Mucosa of stomach (tissue), 1 donor: ENCODE data around the gene CEP95.
"Not testable (repeated sequence)": the region's sequence is repeated elsewhere in the genome, so short reads cannot be mapped to it uniquely, and the experiment has no call there.

Experiments used
- H3K27me3 ChIP-seq: one replicate; pipeline ENCODE4 v1.7.0; 2013; ENCODE audit warnings: mild to moderate bottlenecking, low read length; ENCODE audit not compliant: control insufficient read depth, insufficient read depth
- H3K36me3 ChIP-seq: one replicate; pipeline ENCODE4 v1.7.0; 2013; ENCODE audit warnings: low read length; ENCODE audit not compliant: control insufficient read depth, insufficient read depth
- H3K4me1 ChIP-seq: one replicate; pipeline ENCODE4 v1.7.0; 2013; ENCODE audit warnings: mild to moderate bottlenecking, low read length; ENCODE audit not compliant: control insufficient read depth, insufficient read depth
- H3K4me3 ChIP-seq: one replicate; pipeline ENCODE4 v1.7.0; 2013; ENCODE audit warnings: low read length
- H3K9ac ChIP-seq: one replicate; pipeline ENCODE4 v1.7.0; 2013; ENCODE audit warnings: mild to moderate bottlenecking, low read length, moderate library complexity
- H3K9me3 ChIP-seq: one replicate; pipeline ENCODE4 v1.7.0; 2013; ENCODE audit warnings: mild to moderate bottlenecking, low read length, moderate library complexity; ENCODE audit not compliant: control insufficient read depth
- donor health status: Pancreatic carcinoma.

Gene CEP95

DNA sequence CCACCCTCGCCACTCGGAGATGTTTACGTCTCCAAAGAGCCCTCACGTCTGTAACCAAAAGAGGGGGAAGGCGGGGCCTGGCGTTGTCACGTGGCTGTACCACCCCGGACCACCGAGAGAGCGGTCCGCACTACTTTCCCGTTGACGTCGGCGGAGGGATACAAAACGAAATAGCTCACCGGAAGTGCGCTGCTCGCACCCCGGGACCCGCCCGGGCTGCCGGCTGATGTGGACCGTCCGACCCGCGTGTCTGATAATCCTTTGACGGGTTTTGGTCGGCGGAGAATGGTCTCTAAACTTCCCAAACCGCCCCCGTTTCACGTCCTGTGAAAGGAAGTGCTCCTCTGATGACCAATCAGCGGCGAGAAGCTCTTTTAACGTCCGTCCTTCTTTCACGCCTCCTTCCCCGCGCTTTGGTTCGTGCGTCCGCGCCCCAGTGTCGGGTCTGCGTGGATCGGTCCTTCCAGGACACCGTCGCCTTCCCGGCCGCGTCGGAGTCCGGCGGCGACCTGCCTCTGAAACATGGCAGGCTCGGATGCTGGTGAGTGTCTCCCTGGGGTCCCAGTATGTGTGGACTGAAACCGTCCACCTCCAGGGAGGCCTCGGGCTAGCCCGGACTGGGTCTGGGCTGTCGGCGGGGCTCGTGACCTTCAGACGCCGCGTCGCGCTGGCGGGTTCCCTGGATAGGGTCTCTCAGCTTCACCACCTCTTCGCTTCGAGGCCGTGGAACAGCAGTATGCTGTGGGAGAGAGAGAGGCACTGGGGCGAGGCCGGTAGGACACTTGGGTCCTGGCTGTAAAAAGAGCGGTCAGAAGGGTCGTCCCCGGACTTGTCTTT lies at the start of gene CEP95:
Gene CEP95 (plus strand): TSS at position 402 of the 837 bp plus-strand sequence. CDS start 121 bp downstream, at position 523.
- H3K9ac ChIP-seq = peak within 1 kb of the TSS; percentile 100
- no peaks in the 10 kb centered on the region for H3K9me3 ChIP-seq
- H3K4me3 ChIP-seq = peak within 1 kb of the TSS; percentile 90
- H3K4me1 ChIP-seq = peaks cover 10% of the 10 kb centered on the region
- peaks cover 12% of the 10 kb centered on the region for H3K36me3 ChIP-seq
- H3K27me3 ChIP-seq = no peaks in the 10 kb centered on the region

DNA sequence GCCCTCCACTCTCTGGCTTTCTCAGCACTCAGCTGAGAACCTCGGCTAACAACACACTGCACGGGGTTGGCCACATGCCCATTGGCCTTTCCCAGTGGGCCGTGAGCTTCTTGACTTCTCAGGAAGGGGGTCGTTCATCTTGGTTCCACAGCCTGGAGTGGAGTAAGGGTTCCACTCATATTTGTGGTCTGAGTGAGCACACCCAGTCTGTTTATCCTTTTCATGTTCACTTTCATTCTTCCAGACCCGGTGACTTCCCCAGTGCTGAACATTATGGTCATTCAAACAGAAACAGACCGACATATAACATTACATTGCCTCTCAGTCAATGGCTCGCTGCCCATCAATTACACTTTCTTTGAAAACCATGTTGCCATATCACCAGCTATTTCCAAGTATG lies 49.6 kb upstream of the CEP95 start:
- Histone ChIP-seq H3K9ac (no peak overlapping the region), H3K27me3 (no peaks in the 10 kb centered on the region), H3K4me1 (no peaks in the 10 kb centered on the region), H3K36me3 (no peaks in the 10 kb centered on the region), H3K4me3 (no peak overlapping the region), H3K9me3 (no peaks in the 10 kb centered on the region)

GRCh38 chr17:64458756-64459155 lies 48.0 kb upstream of the CEP95 start:
- Histone ChIP-seq H3K4me1 (no peaks in the 10 kb centered on the region), H3K9ac (no peak overlapping the region), H3K4me3 (no peak overlapping the region), H3K9me3 (no peaks in the 10 kb centered on the region), H3K27me3 (no peaks in the 10 kb centered on the region), H3K36me3 (no peaks in the 10 kb centered on the region)

GRCh38 chr17:64459284-64459747 lies 47.5 kb upstream of the CEP95 start:
- no peaks in the 10 kb centered on the region for H3K9me3 ChIP-seq
- no peak overlapping the region for H3K9ac ChIP-seq
- no peaks in the 10 kb centered on the region for H3K36me3 ChIP-seq
- H3K27me3 ChIP-seq = no peaks in the 10 kb centered on the region
- no peak overlapping the region for H3K4me3 ChIP-seq
- no peaks in the 10 kb centered on the region for H3K4me1 ChIP-seq

- H3K36me3 ChIP-seq, H3K4me3 ChIP-seq, H3K9me3 ChIP-seq, H3K4me1 ChIP-seq, H3K9ac ChIP-seq, H3K27me3 ChIP-seq: not testable (repeated sequence)
Measured at GRCh38 chr17:64459818-64460217, 47.0 kb upstream of the CEP95 start.

GRCh38 chr17:64460955-64461354 lies 45.8 kb upstream of the CEP95 start:
- Histone ChIP-seq H3K4me3 (no peak overlapping the region), H3K9ac (no peak overlapping the region), H3K9me3 (no peaks in the 10 kb centered on the region), H3K27me3 (no peaks in the 10 kb centered on the region), H3K4me1 (no peaks in the 10 kb centered on the region), H3K36me3 (no peaks in the 10 kb centered on the region)

- no peaks in the 10 kb centered on the region for H3K27me3 ChIP-seq
- H3K36me3 ChIP-seq = no peaks in the 10 kb centered on the region
- H3K9ac ChIP-seq = no peak overlapping the region
- H3K4me3 ChIP-seq = no peak overlapping the region
- H3K4me1 ChIP-seq = no peaks in the 10 kb centered on the region
- H3K9me3 ChIP-seq = no peaks in the 10 kb centered on the region
Measured at GRCh38 chr17:64461788-64462187, 45.0 kb upstream of the CEP95 start.

GRCh38 chr17:64466019-64466735 lies 40.6 kb upstream of the CEP95 start:
- H3K4me1 ChIP-seq = no peaks in the 10 kb centered on the region
- H3K36me3 ChIP-seq = no peaks in the 10 kb centered on the region
- H3K27me3 ChIP-seq = no peaks in the 10 kb centered on the region

GRCh38 chr17:64466834-64467233 lies 39.9 kb upstream of the CEP95 start:
- not testable (repeated sequence) for H3K9me3 ChIP-seq, H3K27me3 ChIP-seq, H3K36me3 ChIP-seq, H3K9ac ChIP-seq, H3K4me3 ChIP-seq, H3K4me1 ChIP-seq

More at GRCh38 chr17:64466019-64466735, 40.6 kb upstream of the CEP95 start:
- no peak overlapping the region for H3K9ac ChIP-seq
- H3K9me3 ChIP-seq = no peaks in the 10 kb centered on the region
- H3K4me3 ChIP-seq = no peak overlapping the region

- H3K4me3 ChIP-seq = no peak overlapping the region
- no peaks in the 10 kb centered on the region for H3K27me3 ChIP-seq
- no peak overlapping the region for H3K9ac ChIP-seq
- H3K4me1 ChIP-seq = no peaks in the 10 kb centered on the region
- no peaks in the 10 kb centered on the region for H3K9me3 ChIP-seq
- no peaks in the 10 kb centered on the region for H3K36me3 ChIP-seq
Measured at GRCh38 chr17:64470625-64471024, 36.2 kb upstream of the CEP95 start.

DNA sequence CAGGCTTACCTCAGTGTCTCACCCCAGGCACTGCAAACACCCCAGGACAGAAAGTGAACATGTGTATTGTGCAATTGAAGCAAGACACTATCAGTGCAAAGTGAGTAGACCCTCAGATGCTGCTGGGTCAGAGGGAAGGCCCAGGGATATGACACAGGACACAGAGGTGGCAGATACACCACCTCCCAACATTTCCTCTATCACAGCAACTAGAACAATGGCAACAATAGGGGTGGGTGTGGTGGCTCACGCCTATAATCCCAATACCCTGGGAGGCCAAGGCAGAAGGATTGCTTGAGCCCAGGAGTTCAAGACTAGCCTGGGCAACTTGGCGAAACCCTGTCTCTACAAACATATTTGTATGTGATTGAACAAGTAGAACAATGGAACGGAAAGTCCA lies 35.3 kb upstream of the CEP95 start:
- H3K36me3 ChIP-seq = no peaks in the 10 kb centered on the region
- H3K27me3 ChIP-seq = no peaks in the 10 kb centered on the region
- H3K4me3 ChIP-seq = no peak overlapping the region
- H3K9me3 ChIP-seq = no peaks in the 10 kb centered on the region
- H3K9ac ChIP-seq = no peak overlapping the region
- H3K4me1 ChIP-seq = no peaks in the 10 kb centered on the region

GRCh38 chr17:64472564-64472963 lies 34.2 kb upstream of the CEP95 start:
- Histone ChIP-seq H3K27me3 (no peaks in the 10 kb centered on the region), H3K36me3 (no peaks in the 10 kb centered on the region), H3K9me3 (no peaks in the 10 kb centered on the region), H3K9ac (no peak overlapping the region), H3K4me1 (no peaks in the 10 kb centered on the region), H3K4me3 (no peak overlapping the region)
